H54 (cell line): ENCODE data around the gene RIPOR3.
A peak's percentile ranks its signal among the peaks of the same experiment; 100 is the strongest.

Experiments
- DNase-seq: peaks from one replicate; pipeline ENCODE4 v3.0.0; 2011; ENCODE audit warnings: low spot score, mixed read lengths; ENCODE audit not compliant: insufficient read length
- FAIRE-seq: peaks from 3 replicates; lab custom pipeline; 2011; peaks lifted over from hg19 to GRCh38; lab: Jason Lieb, UNC
- POLR2A ChIP-seq: IDR thresholded peaks from 2 replicates; pipeline ENCODE4 v1.6.1; 2011; ENCODE audit warnings: low read depth, mild to moderate bottlenecking, low read length

RIPOR3 gene

DNA sequence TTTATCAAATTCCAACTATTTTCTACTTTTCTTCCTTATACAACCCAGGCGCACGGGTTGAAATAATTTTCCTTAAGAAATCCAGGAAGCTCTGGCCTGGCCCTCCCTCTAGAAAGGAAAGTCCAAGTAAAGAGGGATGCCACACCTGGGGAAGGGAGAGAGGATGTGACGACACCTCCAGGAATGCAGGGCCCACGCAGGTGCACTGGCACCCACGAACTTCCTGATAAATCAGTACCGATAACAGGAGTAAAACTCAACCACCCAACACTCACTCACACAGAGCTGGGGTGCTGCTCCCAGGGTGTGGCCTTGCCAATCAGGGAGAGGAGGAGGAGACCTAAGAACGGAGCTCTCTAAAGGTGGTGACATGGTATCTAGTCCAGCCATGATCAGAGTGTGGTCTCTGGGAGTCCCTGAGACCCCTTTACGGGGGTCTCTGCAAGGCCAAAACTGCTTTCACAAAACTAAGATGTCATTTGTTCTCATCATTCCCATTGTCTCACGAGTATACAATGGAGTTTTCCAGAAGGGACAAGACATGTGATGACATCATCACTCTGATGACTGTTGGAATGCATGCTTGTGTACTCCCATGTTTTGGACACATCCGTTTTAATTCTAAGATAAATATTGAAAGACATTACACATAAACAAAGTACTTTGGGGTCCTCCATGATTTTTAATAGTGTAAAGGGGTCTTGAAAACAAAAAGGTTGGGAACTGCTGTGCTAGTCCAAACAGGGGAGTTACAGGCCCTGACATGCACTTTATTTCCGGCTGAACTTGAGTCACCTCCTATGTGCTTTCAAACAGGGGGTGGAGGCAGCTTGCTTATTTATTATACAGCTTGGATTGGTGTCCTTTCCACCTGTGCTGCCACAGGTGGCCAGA, 37.9 kb upstream of the RIPOR3 start:
- DNase-seq (no peak), FAIRE-seq (no peak)
- TF ChIP-seq POLR2A: no peak

GRCh38 chr20:50728486-50728980, 37.2 kb upstream of the RIPOR3 start:
- no peak for TF ChIP-seq POLR2A
- DNase-seq (no peak), FAIRE-seq (no peak)

DNA sequence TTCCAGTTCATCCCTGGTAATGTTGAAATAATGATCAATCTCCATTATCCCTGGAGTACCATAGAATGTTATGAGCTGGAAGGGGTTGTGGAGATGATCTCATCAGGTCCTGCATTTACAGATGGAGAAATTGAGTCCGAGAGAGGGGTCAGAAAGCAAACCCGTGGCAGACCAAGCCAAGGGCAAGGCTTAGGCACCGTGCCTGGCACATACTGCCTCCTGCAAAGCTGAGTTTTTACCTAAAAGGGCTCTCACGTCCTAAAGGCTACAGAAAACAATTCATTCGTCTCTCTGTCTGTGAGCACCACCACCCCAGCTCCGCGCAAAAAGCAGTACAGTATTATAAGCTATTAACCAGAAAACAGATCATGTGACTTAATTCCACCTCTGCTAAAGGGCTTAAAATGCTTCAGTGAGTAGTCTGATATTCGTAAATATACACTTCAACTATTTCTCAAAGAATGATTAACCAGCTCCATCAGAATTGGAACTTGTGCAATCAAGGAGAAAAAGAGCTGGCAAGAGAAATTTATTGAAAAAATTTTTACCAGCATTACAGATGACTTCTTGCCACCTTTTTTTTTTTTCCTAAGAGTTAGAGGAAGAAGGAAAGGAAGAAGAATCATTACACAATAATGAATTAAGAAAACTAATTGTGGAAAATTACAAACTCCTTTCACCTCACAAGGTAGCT, 36.6 kb upstream of the RIPOR3 start:
- no peak for FAIRE-seq
- no peak for TF ChIP-seq POLR2A
- DNase-seq: no peak

DNA sequence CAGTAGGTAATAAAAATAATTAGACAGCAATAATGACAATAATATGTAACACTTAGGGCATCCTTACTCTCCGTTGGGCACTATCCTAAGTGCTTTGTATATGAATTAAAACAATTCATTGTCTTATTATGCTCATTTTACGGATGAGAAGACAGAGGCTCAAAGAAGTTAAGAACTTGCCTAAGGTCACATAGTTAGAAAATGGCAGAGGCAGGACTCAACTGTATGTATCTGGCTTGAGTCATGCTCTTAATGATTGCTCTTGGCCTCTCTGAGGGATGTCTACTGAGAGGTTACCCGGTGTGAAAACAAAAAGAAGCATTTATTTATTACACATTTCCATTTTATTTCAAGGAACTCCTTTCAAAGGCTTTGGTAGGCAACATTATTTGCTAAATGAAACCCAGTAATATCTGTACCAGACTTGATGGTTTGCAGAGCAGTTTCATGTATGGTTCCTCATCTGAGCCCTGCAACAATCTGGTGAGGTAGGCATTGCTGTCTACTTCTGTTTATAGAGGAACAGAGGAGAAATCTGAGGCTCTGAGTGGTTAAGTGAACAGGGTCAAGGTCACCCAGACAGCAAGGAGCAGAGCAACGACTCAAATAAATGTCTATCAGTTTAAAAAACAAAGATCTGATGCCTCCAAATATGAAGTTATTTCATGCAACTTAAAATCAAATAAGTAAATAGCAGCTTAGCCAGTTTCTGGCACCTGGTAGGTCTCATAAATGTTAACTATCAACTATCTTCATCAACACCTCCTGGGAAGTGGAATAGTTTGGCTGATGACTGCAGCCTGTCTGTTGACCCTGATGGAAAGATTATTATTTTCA, 35.8 kb upstream of the RIPOR3 start:
- no peak for FAIRE-seq
- no peak for TF ChIP-seq POLR2A
- no peak for DNase-seq

- FAIRE-seq (no peak), DNase-seq (no peak)
- no peak for TF ChIP-seq POLR2A
These were observed 34.3 kb upstream of the RIPOR3 start for GRCh38 chr20:50725724-50726005.

- FAIRE-seq: peak; percentile 66
- DNase-seq: peak; percentile 90
- TF ChIP-seq POLR2A: no peak
These were observed 33.7 kb upstream of the RIPOR3 start for GRCh38 chr20:50724851-50725723.

DNA sequence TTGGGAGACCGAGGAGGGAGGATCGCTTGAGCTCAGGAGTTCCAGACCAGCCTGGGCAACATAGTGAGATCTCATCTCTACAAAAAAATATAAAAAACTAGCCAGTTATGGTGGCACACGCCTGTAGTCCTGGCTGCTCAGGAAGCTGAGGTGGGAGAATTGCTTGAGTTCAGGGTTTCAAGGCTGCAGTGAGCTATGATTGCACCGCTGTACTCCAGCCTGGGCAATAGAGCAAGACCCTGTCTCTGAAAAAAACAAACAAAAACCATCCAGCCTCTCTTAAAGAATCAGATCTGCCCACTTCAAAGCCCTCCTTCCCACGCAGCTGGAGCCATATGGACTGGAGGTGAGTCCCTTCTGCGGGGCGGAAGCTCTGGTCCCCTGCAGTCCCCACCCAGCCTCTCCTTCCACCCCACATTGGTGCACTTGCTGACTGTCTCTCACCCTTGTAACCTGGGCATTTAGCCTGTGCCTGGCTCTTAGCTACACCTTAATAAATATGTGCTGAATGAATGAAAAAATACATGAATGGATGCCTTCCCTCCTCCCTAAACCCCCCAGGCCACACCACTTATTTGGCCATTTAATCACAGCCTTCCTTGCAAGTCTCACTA, 32.9 kb upstream of the RIPOR3 start:
- TF ChIP-seq POLR2A: no peak
- no peak for DNase-seq
- FAIRE-seq: no peak

DNA sequence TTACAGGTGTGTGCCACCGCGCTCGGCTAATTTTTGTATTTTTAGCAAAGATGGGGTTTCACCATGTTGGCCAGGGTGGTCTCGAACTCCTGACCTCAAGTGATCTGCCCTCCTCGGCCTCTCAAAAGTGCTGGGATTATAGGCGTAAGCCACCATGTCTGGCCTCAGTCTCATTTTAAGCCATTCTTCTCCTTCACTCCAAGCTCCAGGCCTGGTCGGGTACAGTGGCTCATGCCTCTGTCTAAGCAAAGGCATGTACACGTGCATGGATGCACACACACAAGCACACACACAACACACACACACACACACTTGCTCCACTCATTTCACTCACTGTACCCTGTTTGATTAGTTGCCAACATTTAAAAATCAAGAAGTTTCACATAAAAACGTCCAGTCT, 32.3 kb upstream of the RIPOR3 start:
- no peak for TF ChIP-seq POLR2A
- DNase-seq (no peak), FAIRE-seq (no peak)

- FAIRE-seq (no peak), DNase-seq (no peak)
- TF ChIP-seq POLR2A: no peak
These were observed 31.2 kb upstream of the RIPOR3 start for GRCh38 chr20:50722424-50723155.

- DNase-seq: no peak
- FAIRE-seq: no peak
These were observed 30.5 kb upstream of the RIPOR3 start for GRCh38 chr20:50721881-50722281.

DNA sequence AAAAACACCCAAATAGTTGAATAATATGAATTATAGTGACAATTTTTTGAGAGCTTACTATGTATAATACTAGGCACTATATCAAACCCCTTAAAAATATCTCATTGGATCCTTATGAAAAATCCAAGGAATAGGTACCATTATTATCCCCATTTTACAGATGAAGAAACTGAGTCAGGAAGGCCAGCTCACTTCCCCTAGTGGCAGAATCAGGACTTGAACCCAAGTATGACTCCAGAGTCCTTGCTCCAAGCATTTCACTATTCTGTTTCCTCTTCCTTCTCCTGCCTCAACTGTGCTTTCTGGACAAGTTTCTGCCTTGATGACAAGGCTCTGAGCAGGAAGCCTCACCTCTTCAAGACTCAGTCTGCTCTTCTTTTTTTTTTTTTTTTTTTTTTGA, 29.2 kb upstream of the RIPOR3 start:
- no peak for TF ChIP-seq POLR2A
- no peak for DNase-seq
- FAIRE-seq: no peak

More at GRCh38 chr20:50721881-50722281, 30.5 kb upstream of the RIPOR3 start:
- TF ChIP-seq POLR2A: no peak

DNA sequence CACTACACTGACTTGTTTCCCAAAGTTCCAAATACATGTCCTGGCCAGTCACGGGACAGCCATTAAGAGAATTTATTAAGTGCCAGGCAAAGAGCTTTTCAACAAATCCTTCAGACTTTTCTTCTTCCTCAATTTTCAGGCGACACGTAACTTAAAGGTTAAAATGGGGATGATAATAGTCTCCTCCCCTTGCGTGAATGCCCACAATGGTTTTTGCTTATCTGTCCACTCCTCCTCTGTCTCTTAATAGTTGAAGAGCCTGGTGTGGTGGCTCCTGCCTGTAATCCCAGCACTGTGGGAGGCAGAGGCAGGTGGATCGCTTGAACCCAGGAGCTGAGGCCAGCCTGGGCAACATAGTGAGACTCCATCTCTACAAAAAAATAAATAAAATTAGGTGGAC, 28.7 kb upstream of the RIPOR3 start:
- no peak for FAIRE-seq
- TF ChIP-seq POLR2A: no peak
- DNase-seq: no peak
